NCI-H748 (cell line): ENCODE measurements around the gene JAKMIP3.

Experiments used
- DNase-seq: peaks from one replicate; lab custom pipeline; 2025; ENCODE audit not compliant: unreplicated experiment; lab: John Stamatoyannopoulos, UW

Gene JAKMIP3

DNA sequence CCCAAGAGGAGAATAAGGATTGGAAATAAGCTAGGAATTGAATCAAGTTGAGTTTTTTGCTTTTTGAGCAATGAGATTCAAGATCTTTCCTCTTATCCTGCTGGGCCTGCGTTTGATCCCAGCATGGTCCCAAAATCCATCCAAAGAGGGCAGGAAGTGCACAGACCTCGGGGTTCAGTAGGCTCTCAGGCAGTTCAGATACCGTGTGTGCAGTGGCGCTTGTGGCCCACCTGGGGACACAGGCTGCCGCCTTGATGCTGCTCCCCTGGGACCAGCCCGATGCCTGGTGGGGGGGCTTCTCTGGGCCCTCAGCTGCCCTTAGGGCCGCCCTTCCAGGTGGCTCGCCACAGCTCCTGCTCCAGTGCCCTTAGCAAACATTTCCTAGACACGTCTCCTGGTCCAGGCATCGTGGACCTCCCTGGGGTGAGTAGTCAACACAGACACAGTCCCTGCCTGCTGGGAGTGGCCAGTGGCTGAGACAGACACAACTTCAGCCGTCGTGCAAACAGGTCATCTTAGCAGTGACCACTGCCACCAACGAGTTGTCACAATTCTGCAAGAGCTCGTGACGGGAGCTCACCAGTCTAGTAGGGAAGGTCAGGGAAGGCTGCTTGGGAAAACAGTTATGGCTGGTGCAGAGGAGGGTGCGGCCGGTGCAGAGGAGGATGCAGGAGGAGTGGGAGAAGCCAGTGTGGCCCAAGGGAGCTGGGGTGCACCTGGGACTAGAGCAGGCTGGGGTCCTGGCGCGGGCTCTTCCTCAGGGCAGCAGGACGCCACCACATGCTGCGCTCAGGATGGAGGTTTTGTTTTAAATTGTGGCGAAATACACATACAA, 21.7 kb upstream of the JAKMIP3 start:
- no peak for DNase-seq

DNA sequence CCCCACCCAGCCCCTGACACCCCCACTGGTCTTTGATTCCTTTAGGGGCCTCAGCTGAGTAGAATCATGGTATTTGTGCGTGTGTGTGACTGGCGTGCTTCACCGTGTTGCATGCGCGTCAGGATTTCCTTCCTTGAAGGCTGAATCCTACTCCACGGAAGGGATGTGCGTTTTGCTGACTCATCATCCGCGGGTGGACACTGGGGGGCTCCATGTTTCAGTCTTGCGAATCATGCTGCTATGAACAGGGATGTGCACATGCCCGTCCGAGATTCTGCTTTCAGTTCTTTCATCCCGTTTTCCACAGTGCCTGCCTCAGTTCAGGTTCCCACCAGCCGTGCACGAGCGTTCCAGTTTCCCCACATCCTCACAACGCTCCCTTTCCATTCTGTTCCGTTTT, 20.9 kb upstream of the JAKMIP3 start:
- DNase-seq = no peak

DNA sequence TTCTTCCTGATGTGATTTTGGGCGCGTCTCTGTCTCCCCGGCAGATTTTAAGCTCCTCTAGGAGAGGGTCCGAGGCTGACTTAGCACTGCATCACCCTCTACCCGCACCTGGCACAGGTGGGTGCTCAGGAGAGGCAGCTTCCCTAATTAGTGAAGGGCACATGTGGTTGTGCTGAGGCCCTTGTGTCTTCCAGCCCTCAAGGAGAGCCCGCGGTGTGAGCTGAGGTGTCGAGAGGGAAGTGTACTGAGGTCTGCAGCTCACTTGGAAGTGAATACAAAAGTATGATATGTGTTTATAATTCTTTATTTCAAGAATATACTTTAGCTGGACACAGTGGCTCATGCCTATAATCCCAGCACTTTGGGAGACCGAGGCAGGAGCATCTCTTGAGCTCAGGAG, 20.4 kb upstream of the JAKMIP3 start:
- no peak for DNase-seq

DNA sequence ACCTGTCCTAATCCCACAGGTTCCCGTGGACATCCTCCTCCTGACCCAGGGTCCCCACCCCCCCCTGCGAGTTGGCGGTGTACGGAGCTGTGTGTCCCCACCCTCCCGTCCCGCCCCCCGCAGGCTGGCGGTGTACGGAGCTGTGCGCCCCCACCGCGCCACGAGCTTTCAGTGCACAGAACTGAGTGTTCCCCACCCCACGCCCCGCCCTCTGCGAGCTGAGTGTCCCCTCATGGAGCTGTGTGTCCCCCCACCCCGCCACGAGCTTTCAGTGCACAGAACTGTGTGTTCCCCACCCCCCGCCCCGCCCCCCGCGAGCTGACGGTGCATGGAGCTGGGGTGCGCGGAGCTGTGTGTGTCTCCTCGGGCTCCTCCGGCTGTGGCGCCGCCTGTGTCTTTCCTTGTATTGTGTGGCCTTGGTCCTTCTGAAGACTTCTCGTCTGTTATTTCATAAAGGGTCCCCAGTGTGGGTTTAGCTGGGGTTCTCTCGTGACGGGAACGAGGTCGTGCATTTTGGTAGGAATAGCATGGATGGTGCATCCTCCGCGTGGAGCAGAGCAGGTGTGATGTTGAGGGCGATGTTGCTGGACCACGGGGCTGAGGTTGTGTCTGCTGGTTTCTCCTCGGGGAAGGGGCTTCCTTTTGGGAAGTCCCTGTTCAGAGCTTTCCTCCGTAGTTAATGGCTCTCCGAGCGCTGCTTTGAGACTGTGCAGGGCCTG, 18.0 kb upstream of the JAKMIP3 start:
- no peak for DNase-seq

DNA sequence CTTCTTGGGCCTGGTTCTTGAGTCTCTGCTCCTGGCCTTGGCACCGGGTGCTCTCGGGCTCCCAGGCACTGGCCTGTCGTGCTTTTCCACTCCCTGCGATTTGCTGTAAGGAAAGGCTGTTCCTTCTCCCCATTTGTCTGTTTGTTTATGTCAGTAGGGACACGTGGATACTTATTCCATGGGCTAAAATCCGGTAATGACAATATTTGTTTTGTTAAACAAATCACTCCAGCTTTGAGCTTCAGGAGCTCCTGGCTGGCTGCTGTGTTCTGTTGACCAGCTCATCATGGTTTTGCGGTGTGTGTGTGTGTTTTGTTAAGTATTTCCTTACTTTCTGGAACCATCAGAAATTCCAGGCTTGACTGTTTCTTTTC, 17.5 kb upstream of the JAKMIP3 start:
- peak; percentile 74 for DNase-seq

DNA sequence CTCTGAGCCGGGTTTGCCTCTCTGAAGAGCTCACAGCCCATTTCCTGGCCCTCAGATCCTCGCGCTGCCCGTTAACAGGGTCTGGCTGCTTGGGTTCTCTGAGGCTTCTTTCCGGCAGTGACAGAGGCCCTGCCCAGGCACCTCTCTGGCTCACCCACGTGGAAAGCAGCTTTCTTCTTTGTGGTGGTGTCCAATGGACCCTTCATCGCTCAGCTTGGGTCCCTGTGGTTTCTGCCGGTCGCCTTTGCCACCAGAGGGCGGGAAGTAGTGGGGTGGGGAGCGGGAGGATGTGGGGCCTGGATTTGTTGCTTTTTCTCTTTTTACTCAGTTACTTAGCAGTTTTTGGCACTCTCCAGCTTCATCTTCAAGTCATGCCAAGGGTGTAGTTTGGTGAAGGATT, 15.6 kb upstream of the JAKMIP3 start:
- no peak for DNase-seq

DNA sequence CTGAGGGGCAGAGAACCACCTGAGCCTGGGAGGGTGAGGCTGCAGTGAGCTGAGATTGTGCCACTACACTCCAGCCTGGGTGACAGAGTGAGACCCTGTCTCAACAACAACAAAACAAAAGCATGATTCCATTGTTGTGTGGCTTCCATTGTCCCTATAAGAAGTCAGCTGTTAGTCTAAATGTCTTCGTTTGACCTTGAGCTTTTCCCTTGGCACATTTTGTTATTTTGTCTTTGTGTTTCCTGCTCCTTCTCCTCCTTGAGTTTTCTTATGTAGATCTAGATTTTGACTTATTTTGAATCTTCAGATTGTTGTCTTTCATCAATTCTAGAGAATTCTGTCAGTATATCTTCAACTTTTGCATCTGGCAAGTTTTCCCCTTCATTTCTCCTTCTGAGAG, 13.6 kb upstream of the JAKMIP3 start:
- no peak for DNase-seq

DNA sequence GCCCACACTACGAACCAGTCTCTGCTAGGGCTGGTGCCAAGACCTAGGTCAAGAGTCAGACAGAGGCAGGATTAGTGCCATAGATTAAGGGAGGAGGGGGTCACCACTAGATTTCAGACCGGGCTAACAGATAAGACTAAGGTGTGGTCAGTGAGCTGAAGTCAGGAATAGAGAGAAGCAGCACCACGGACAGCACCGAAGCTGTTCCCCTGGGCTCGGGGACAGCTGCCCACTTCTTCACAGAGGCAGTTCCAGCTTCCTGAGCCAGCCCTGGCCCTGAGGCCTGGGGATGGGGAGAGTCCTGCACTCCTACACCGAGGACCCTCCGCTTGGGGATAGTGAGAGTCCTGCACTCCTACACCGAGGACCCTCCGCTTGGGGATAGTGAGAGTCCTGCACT, 11.2 kb upstream of the JAKMIP3 start:
- DNase-seq = no peak

DNA sequence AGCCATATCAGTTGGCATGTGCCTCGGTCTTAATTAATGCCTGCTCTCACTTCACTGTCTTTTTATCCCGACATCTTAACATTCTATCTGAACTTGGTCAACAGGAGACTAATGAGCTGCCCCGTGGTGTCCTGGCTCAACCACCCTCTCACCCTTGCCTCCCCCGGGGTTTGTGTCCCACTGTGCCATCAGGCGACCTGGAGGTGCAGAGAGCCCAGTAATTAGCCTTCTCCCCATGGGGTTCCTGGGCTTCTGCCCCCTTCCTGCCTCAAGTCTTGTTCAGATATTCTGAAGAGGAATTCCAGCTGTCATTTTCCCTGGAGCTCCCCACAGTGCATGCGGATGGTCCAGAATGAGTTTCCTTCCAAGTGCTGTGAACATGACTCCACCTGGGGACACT, 10.1 kb upstream of the JAKMIP3 start:
- no peak for DNase-seq

DNA sequence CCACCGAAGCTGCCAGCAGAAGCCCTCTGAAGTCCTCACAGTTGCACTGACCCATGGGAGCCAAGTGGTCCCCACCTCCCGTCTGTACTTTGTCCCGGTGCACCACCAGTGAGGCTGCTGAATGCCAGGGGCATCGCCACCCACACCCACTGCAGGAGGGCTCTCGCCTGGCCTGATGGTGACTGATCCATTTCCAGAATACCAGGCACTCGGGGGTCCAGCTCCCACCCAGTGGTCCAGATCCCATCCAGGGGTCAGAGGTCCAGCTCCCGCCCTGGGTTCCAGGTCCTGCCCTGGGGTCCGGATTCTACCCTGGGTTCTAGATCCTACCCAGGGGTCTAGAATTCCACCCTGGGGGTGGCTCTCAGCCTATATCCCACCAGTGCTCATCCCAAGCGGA, 9.1 kb upstream of the JAKMIP3 start:
- DNase-seq = no peak

DNA sequence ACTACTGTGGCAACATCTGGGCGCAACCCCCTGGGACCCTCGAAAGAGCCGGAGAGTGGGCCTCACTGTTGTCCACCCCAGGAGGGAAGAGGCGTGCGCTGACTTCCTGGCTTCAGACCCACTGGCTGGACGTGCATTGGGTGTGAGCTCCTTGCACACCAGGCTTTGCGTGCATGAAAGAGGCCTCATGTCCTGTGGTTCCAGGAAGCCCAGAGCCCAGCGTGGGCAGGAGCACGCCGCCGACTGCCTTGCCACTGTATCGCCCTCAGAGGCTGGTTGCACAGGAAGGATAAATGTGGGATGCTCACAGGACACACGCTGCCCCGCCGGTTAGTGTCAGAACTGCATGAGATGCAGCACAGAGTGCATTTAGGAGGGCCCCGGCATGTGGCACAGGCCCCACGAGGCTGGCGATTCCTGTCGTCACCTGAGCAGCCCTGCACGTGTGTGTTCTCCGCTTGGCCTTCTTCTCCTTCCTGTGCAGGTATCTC, 8.5 kb upstream of the JAKMIP3 start:
- DNase-seq = no peak

DNA sequence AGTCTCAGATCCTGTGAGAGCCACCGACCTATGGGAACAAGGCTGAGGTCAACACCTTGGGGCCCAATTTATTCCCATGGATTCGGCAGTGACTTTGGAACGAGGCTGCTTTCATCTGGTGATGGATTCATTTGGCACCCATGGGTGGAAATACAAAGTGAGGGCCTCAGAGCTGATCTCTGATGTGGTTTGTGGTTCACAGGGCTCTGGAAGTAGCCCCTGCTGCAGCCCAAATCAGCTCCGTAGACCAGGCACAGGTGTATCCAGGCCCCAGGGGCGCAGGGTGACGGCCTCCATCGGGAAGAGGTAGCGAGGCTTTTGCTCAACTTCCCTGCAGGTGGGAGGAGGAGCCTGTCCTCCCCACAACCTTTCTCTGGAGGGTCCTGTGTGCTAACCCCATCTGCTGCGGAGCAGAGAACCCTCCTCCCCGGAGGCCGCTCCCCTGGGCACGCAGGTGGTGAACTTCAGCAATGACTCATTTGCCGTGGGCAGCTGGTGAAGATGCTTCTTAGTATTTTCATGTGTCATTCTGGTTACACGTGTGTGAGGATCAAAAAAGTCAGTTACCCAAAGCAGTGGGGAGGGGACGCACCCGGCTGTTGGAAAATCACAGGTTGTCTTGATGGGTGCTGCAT, 7.5 kb upstream of the JAKMIP3 start:
- DNase-seq = no peak

DNA sequence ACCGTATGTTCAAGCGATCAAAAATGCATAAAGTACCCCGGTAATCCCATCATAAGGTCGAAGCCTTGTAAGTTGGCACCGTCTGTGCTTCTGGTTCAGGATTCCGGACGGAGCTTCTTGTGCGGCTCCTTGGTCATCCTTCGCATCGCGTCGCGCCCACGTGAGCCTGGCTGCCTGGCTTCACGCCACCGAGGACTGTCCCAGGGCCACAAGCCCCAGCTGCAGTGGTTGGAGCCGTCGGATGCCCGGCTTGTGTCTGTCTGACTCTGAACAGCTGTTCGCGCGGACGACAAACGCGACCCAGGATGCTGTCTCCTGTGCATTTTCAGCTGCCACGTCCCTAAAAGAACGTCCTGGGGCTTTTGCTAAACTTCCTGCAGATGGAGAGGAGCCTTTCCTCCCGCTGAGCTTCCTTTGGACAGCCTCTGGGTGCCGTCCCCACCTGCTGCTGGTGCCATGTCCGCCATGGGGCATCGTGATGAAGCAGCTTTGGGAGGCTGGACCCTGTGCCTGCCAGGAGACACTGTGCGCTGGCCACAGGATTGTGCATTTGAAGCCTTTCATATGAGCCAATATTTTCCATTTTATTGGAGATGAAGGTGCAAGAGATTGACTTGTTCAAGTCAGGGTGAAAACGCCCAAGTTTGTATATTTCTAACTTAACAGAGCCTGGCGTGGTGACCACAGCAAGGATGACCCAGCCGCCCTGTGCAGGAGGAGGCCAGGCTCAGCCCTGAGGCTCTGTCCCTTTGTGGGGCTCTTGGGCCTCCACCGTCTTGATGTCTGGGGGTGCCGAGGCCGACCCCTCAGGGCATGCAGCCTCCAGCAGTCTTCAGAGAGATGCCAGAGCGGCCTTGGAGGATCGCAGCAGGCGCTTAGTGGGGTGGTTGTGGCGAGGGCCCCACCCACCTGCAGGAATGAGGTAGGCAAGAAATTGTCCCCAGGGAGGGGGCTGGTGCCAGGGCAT, 6.7 kb upstream of the JAKMIP3 start:
- DNase-seq = no peak

DNA sequence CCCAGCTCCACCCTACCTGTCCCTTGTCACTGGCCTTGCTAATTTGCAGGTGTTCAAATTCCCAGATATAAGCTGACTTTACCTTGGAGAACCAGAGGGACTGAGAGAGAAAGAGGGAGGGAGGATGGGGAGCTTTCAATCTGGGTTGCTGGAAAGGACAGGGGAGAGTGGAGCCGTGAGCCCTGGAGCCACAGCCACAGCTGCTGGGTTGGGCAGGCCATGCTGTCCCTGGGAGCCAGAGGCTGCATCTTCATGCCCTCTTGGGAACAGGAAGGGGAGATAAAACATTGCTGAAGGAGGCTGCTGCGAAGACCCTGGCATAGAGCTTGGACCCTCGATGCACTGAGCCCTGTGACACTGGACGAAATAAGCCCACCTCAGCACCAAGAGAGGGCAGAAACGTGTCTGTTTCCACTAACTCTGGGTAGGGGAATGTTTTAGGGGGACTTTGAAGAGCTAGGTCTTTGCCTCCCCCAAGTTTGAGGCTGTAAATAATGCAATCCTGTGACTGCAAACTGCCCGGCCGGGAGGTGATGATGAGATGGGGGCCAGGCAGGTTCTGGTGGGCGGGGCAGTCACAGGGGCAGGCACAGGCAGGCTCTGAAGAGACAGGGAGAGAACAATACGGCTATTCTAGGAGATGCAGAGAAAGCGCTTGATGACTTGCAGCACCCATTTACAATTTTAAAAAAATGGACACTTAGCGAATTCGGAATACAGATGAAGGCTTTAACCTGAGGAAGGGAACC, 5.8 kb upstream of the JAKMIP3 start:
- no peak for DNase-seq

DNA sequence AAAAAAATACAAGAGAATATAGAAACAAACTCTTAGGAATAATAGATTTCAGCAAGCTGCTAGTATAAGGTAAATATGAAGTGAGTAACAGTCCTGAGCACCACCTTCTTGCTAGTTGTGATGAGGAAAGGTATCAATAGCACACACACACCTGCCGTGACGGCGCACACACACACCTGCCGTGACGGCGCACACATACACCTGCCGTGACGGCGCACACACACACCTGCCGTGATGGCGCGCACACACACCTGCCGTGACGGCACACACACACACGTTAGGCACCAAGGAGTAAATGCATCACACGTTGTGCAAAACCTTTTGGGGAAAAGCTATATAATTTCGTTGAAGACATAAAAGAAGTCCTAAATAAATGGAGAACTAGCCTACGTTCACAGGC, 4.7 kb upstream of the JAKMIP3 start:
- DNase-seq = no peak

DNA sequence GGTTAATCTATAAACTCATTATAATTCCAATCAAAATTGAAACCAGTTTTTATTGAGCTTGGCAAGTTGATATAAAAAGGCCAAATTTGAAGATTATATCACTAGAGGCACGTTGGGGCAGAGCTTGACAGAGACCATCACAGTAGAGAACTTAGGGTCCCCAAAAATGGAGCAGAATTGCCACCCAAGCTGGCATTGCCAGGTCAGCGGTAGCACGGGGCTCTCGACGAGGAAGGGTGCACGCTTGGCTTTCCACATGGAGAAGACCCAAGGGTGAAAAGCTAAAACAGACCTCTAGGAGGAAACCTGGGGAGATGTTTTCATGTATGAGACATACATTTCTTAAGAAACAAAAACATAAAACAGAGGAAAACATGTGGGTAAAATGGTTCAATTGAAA, 4.3 kb upstream of the JAKMIP3 start:
- no peak for DNase-seq

DNA sequence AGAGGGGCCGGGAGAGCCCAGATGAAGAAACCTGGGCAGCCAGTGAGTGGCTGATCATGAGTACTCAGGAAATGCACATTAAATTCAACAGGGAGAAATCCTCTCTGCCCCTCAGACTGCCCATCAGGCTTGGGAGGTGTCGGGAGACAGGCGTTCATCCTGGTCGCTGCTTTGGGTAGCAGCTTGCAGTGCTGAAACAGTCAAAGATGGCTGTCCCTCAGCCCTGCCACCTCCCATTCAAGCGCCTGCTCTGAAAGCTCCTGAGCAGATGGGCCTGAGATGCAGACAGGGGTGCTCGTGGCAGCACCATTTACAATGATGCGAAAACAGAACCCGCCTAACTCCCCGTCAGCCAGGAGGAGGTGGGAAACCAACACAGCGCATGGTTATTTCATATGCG, 3.6 kb upstream of the JAKMIP3 start:
- DNase-seq = no peak

DNA sequence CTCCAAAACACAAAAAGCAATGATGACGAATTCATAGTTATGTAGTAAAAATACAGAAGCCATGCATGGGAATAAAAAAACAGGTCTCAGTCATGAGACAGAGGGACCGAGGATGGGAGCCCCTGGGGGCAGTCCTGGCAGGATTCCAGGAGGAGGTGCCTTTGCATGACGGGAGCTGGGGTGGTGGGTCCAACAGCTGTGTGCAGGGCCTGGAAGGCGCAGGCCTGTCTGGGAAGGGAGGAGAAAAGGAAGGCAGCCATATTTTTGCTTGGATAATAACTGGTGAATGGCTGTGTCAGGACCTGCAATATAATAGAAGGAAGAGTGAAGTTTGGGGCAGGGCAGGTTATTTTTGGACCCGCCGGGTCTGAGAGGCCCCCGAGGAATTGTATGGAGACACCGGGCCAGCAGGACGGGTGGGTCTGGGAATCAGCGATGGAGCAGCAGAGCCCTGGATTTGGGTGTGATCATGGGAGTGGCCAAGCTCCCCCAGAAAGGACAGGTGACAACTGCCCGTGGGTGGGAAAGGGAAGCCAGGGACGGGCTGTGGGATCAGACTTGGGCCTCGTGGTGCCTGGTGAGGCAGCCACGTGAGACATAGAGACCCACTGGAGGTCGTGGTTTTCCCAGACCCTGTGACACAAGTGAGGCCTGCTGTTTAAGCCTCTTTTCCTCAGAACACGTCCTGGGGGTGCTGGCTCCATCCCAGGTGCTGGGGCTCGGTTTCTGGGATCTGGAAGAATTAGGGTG, 2.9 kb upstream of the JAKMIP3 start:
- DNase-seq = no peak

DNA sequence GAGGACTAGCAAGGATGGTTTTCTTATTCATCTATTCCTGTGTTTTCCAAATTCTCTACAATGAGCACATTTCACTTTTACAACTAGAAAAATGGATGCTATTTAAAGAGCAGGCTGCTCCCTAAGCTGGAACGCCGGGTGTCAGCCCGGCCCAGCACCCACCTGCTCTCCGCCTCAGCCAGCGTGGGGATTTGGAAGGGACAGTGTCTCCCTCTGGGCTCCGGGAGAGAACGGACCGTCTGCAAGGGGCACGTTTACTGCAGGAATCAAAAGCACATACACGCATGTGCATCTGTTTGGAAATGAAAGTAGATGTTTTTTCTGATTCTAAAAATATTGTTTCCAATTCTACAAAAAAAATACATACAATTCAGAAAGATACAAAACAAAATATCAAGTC, 2.3 kb upstream of the JAKMIP3 start:
- no peak for DNase-seq
